Trophoblast cell (in vitro differentiated cells and primary cell): ENCODE results near the gene ST3GAL5.

Source experiments
- DNase-seq, 2 donors: peaks; one replicate each; pipeline ENCODE4 v3.0.0-alpha.2; 2016
- H2AFZ ChIP-seq: 2 replicates; pipeline ENCODE4 v1.6.1; 2013; ENCODE audit warnings: low read length, moderate library complexity, mild to moderate bottlenecking; ENCODE audit not compliant: insufficient read depth, poor library complexity
- H2AK5ac ChIP-seq: 2 replicates; pipeline ENCODE4 v1.6.1; 2013; ENCODE audit warnings: mild to moderate bottlenecking, low read length
- H2BK120ac ChIP-seq: 2 replicates; pipeline ENCODE4 v1.6.1; 2013; ENCODE audit warnings: low read length, mild to moderate bottlenecking, moderate library complexity; ENCODE audit not compliant: insufficient read depth, poor library complexity
- H2BK12ac ChIP-seq: 2 replicates; pipeline ENCODE4 v1.6.1; 2013; ENCODE audit warnings: mild to moderate bottlenecking, low read length, moderate library complexity
- H2BK5ac ChIP-seq: 2 replicates; pipeline ENCODE4 v1.6.1; 2013; ENCODE audit warnings: low read length, low read depth, moderate library complexity, mild to moderate bottlenecking; ENCODE audit not compliant: poor library complexity
- H3K14ac ChIP-seq: 2 replicates; pipeline ENCODE4 v1.6.1; 2013; ENCODE audit warnings: mild to moderate bottlenecking, low read length
- H3K18ac ChIP-seq: 2 replicates; pipeline ENCODE4 v1.6.1; 2013; ENCODE audit warnings: mild to moderate bottlenecking, low read length
- H3K23ac ChIP-seq: 2 replicates; pipeline ENCODE4 v1.6.1; 2013; ENCODE audit warnings: low read length
- H3K27ac ChIP-seq: 2 replicates; pipeline ENCODE4 v1.5.1; 2013; ENCODE audit warnings: low read depth, mild to moderate bottlenecking, inconsistent platforms, low read length, moderate library complexity
- H3K27me3 ChIP-seq: 2 replicates; pipeline ENCODE4 v1.6.1; 2013; ENCODE audit warnings: inconsistent platforms, mild to moderate bottlenecking, low read length, moderate library complexity; ENCODE audit not compliant: insufficient read depth
- H3K36me3 ChIP-seq, 2 experiments: 1 replicate in 1 of 2; 2 replicates in 1 of 2; pipeline ENCODE4 v1.6.1; 2013; ENCODE audit warnings: low read length in 2 of 2, mild to moderate bottlenecking in 2 of 2, moderate library complexity in 1 of 2; ENCODE audit not compliant: insufficient read depth in 2 of 2, control insufficient read depth in 1 of 2
- H3K4ac ChIP-seq: 2 replicates; pipeline ENCODE4 v1.6.1; 2013; ENCODE audit warnings: low read depth, mild to moderate bottlenecking, low read length, moderate library complexity
- H3K4me1 ChIP-seq, 2 experiments: 1 replicate in 1 of 2; 2 replicates in 1 of 2; pipeline ENCODE4 v1.6.1; 2013; ENCODE audit warnings: low read length in 2 of 2, mild to moderate bottlenecking in 2 of 2, moderate library complexity in 1 of 2; ENCODE audit not compliant: insufficient read depth in 2 of 2, control insufficient read depth in 1 of 2
- H3K4me2 ChIP-seq: 2 replicates; pipeline ENCODE4 v1.6.1; 2013; ENCODE audit warnings: inconsistent platforms, mild to moderate bottlenecking, low read length, moderate library complexity
- H3K4me3 ChIP-seq: 2 replicates; pipeline ENCODE4 v1.5.1; 2013; ENCODE audit warnings: mild to moderate bottlenecking, low read depth, low read length, inconsistent platforms
- H3K79me1 ChIP-seq: one replicate; pipeline ENCODE4 v1.6.1; 2013; ENCODE audit warnings: low read length
- H3K79me2 ChIP-seq: 2 replicates; pipeline ENCODE4 v1.6.1; 2013; ENCODE audit warnings: low read length, mild to moderate bottlenecking; ENCODE audit not compliant: control insufficient read depth, insufficient read depth, poor library complexity
- H3K9ac ChIP-seq: 2 replicates; pipeline ENCODE4 v1.6.1; 2013; ENCODE audit warnings: mild to moderate bottlenecking, low read length
- H3K9me3 ChIP-seq: 2 replicates; pipeline ENCODE4 v1.6.1; 2013; ENCODE audit warnings: low read depth, mild to moderate bottlenecking, control low read depth, inconsistent platforms, low read length; ENCODE audit not compliant: insufficient read depth
- H4K12ac ChIP-seq: 2 replicates; pipeline ENCODE4 v1.6.1; 2013; ENCODE audit warnings: low read depth, mild to moderate bottlenecking, low read length, moderate library complexity
- H4K8ac ChIP-seq: 2 replicates; pipeline ENCODE4 v1.6.1; 2013; ENCODE audit warnings: low read depth, mild to moderate bottlenecking, low read length, moderate library complexity
- H4K91ac ChIP-seq: one replicate; pipeline ENCODE4 v1.6.1; 2013; ENCODE audit warnings: low read depth, mild to moderate bottlenecking, low read length, moderate library complexity
- WGBS: extraction: QIAGEN DNeasy Blood & Tissue Kit; methylation state at CpG from one replicate; pipeline ENCODE4 v1.1.7; 2013; ENCODE audit warnings: missing lambda C conversion rate; ENCODE audit not compliant: insufficient read length, insufficient coverage; ENCODE audit errors: extremely low coverage; 5-methylcytosine and 5-hydroxymethylcytosine counted together

The ST3GAL5 gene

GRCh38 chr2:85921659-85922058 lies 32.9 kb upstream of the ST3GAL5 start:
- Histone ChIP-seq H3K9me3 (no peaks in the 10 kb centered on the region), H4K8ac (no peak overlapping the region), H2BK5ac (no peak overlapping the region), H3K4ac (no peak overlapping the region), H3K9ac (no peak overlapping the region), H2BK12ac (no peak overlapping the region), H3K4me2 (no peak overlapping the region), H2BK120ac (no peak overlapping the region), H3K27me3 (no peaks in the 10 kb centered on the region), H2AFZ (no peak overlapping the region), H3K36me3 (no peaks in the 10 kb centered on the region), H3K79me2 (no peaks in the 10 kb centered on the region), H3K4me3 (no peak overlapping the region), H3K79me1 (peaks cover 2% of the 10 kb centered on the region), H2AK5ac (no peak overlapping the region), H4K91ac (no peak overlapping the region), H3K23ac (no peak overlapping the region), H4K12ac (no peak overlapping the region), H3K18ac (no peak overlapping the region), H3K27ac (no peak overlapping the region), H3K14ac (no peak overlapping the region), H3K4me1 (peaks cover 2 to 3% of the 10 kb centered on the region in 2 experiments)
- WGBS, result no CpG with 5 or more reads among the region's 5 CpGs
- no peak for DNase-seq

- no CpG with 5 or more reads among the region's 5 CpGs for WGBS
- no peak overlapping the region for H3K23ac ChIP-seq
- peaks cover 2% of the 10 kb centered on the region for H3K79me1 ChIP-seq
Measured at GRCh38 chr2:85920810-85921545, 32.2 kb upstream of the ST3GAL5 start.

DNA sequence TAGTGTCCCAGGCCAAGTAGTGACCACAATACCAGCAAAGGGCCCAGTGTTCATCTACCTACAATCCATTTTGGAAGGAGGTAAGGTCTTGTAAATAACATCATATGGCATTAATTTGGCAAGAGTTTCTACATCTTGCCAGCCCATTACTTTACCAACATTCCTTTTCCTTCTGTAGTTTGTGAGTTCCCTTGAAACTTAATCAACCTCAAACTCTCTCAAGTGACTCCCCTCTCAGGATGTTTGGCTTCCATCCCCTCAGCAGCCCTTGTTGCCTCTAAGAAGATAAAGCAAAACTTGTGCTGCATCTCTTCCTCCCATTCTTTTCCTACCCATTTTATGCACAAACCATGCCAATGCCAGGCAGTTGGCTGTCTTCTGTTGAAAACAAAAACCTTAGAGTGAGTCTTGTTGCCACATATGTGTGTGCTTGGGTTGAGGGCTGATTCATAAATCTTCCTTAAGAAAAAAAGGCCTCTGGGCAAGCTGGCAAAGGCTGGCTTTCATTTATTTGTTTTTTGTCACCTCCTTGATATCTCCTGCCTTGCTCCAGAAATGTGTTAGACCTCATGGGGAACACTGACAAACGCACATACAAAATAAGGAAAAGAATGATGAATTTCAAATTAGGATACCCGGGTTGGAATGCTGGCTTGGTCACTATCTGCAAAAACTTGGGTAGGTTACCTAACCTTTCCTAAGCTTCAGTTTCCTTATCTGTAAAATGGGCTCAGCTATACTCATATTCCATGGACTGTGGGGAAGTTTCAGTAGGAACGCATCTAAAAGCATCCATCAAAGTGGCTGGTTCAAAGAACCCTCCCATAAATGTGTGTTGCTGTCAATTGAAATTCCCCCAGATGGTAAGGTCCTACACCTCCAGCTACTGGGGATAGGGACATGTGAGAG lies 29.4 kb upstream of the ST3GAL5 start:
- no peaks in the 10 kb centered on the region for H3K4me1 ChIP-seq
- H3K79me2 ChIP-seq, result no peaks in the 10 kb centered on the region
- no peak overlapping the region for H4K91ac ChIP-seq
- no peak overlapping the region for H4K12ac ChIP-seq
- no peak overlapping the region for H2AFZ ChIP-seq
- H3K4me2 ChIP-seq, result no peak overlapping the region
- no peak overlapping the region for H3K23ac ChIP-seq
- no peak overlapping the region for H2BK12ac ChIP-seq
- H2AK5ac ChIP-seq, result no peak overlapping the region
- no peak for DNase-seq
- WGBS, result no CpG with 5 or more reads among the region's 3 CpGs
- no peak overlapping the region for H2BK5ac ChIP-seq
- no peak overlapping the region for H3K4me3 ChIP-seq
- no peak overlapping the region for H4K8ac ChIP-seq
- H3K79me1 ChIP-seq, result peaks cover 2% of the 10 kb centered on the region
- no peaks in the 10 kb centered on the region for H3K27me3 ChIP-seq
- no peak overlapping the region for H3K9ac ChIP-seq
- H3K18ac ChIP-seq, result no peak overlapping the region
- no peak overlapping the region for H3K4ac ChIP-seq
- no peak overlapping the region for H3K14ac ChIP-seq
- H2BK120ac ChIP-seq, result no peak overlapping the region
- H3K36me3 ChIP-seq, result no peaks in the 10 kb centered on the region
- H3K9me3 ChIP-seq, result no peaks in the 10 kb centered on the region
- H3K27ac ChIP-seq, result no peak overlapping the region

More at GRCh38 chr2:85920810-85921545, 32.2 kb upstream of the ST3GAL5 start:
- no peak overlapping the region for H3K27ac ChIP-seq
- H2BK5ac ChIP-seq, result no peak overlapping the region
- H3K18ac ChIP-seq, result no peak overlapping the region
- no peak overlapping the region for H4K91ac ChIP-seq
- DNase-seq, result no peak
- H3K14ac ChIP-seq, result no peak overlapping the region
- no peak overlapping the region for H2AK5ac ChIP-seq
- H3K9me3 ChIP-seq, result no peaks in the 10 kb centered on the region
- H3K36me3 ChIP-seq, result no peaks in the 10 kb centered on the region
- H4K12ac ChIP-seq, result no peak overlapping the region
- no peak overlapping the region for H3K9ac ChIP-seq
- peak overlapping the region; percentile 8 for H2BK12ac ChIP-seq
- H3K4me1 ChIP-seq, result peaks cover 2 to 3% of the 10 kb centered on the region in 2 experiments
- no peak overlapping the region for H3K4me2 ChIP-seq
- no peaks in the 10 kb centered on the region for H3K27me3 ChIP-seq
- no peaks in the 10 kb centered on the region for H3K79me2 ChIP-seq
- no peak overlapping the region for H3K4me3 ChIP-seq
- no peak overlapping the region for H2AFZ ChIP-seq
- H2BK120ac ChIP-seq, result no peak overlapping the region
- no peak overlapping the region for H4K8ac ChIP-seq
- no peak overlapping the region for H3K4ac ChIP-seq

DNA sequence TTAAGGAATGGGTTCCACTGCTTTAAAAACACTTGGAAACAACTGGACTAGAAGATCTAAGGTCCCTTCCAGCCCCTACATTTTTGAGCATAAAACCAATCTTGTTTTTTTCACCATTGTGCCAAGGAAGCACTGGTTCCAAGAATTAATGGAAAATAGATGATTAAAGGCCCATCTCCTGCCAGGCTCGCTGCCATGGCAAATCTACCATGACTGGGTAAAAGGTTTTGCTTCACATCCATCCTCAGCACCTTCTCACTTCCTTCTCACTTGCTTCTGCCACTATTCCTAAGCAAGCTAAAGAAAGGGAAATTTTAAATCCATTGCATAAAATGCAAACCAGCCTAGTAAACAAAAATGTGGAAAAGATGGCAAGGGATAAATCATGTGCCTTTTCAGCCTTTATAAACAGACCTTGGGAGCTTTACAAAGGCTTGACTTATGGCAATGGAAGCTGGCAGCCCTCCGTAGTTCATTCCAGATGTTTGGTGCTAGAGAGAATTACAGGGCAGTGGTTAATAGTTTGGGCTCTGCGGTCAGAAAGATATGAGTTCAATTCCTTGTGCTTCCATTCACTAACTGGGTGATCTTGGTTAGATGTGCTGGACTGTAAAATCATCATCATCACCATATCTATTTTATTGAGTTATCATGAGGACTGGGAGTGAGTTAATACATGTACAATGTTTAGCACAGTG lies 27.0 kb upstream of the ST3GAL5 start:
- DNase-seq, result no peak
- no peak overlapping the region for H4K91ac ChIP-seq
- H3K4me2 ChIP-seq, result no peak overlapping the region
- no peak overlapping the region for H2AK5ac ChIP-seq
- H3K23ac ChIP-seq, result no peak overlapping the region
- H2AFZ ChIP-seq, result no peak overlapping the region
- H3K4me3 ChIP-seq, result no peak overlapping the region
- H4K8ac ChIP-seq, result no peak overlapping the region
- H3K27ac ChIP-seq, result no peak overlapping the region
- no peaks in the 10 kb centered on the region for H3K79me2 ChIP-seq
- no peaks in the 10 kb centered on the region for H3K36me3 ChIP-seq
- H2BK12ac ChIP-seq, result no peak overlapping the region
- WGBS, result no CpG with 5 or more reads among the region's 3 CpGs
- no peak overlapping the region for H3K4ac ChIP-seq
- no peak overlapping the region for H4K12ac ChIP-seq
- H3K27me3 ChIP-seq, result no peaks in the 10 kb centered on the region
- H3K14ac ChIP-seq, result no peak overlapping the region
- H2BK5ac ChIP-seq, result no peak overlapping the region
- H3K9me3 ChIP-seq, result no peaks in the 10 kb centered on the region
- no peak overlapping the region for H3K18ac ChIP-seq
- H3K79me1 ChIP-seq, result peaks cover 2% of the 10 kb centered on the region
- no peak overlapping the region for H2BK120ac ChIP-seq
- H3K4me1 ChIP-seq, result peaks cover 0 to 4% of the 10 kb centered on the region in 2 experiments
- H3K9ac ChIP-seq, result no peak overlapping the region
